NCI-H2107 (cell line): ENCODE results near the gene LRRIQ1.
"Not testable (repeated sequence)": the region's sequence is repeated elsewhere in the genome, so short reads cannot be mapped to it uniquely, and the experiment has no call there.

Source experiments
- DNase-seq: peaks from one replicate; lab custom pipeline; 2025; lab: John Stamatoyannopoulos, UW

The LRRIQ1 gene

DNA sequence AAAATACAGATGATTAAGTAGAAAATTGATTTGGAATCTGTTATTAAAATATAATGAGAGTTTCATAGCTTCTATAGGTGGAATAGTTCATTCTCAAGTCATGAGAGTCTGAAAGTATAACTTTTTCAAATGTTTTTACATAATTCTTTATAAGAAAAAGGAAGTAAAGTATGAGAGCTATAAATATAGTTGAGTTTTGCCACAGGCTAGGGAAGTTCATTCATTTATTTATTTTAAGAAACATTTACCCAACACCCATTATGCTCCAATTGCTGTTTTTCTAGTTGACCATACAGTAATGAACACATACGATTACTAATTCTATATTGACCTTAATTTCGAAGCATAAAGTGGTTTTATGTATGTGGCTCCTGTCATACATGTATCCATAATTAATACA lies 24.8 kb downstream of the LRRIQ1 start:
- no peak for DNase-seq

DNA sequence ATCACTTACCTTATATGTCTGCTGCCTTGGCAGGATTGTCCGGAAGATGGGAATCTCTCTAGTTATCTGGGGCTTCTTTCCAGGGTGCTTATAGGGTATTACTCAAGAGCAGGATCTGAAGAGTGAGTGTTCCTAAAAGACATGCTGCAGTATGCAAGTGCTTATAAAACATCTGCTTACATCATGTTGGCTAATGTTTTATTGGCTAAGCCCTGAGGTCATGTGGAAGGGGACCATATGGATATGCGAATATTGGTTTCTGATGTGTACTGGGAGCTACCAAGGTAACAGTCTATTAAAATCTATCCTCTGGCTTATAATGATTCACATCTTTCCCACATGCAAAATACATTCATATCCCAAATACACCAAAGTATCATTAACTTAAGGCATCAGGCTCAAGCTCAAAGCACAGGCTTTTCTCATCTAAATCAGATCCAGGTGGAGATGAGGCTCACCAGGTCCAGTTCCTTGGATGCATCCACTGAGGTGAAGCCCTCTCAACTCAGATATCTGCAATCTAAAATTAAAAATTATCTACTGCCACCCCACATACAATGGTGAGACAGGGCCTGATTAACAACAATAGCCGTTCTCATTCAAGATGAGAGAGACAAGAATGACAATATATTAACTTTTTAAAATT lies 29.8 kb downstream of the LRRIQ1 start:
- DNase-seq, result no peak

DNA sequence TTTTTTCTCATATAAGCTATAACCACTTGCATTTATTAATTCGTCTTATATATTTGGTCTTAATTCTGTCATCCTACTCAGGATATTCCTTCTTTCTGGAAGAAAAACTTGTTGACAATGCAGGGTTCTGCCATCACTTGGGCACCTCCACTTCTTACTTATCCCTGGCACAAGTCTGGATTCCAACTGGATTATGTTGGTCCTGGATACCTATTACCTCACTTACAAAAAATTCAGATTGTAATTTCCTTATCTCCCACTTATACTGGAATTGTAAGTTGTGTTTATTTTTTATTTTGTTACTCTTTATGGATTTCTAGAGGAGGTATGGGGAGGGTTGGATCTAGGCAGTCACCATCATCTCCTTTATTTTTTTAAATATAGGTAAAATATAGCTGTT lies 36.7 kb downstream of the LRRIQ1 start:
- DNase-seq, result no peak

DNA sequence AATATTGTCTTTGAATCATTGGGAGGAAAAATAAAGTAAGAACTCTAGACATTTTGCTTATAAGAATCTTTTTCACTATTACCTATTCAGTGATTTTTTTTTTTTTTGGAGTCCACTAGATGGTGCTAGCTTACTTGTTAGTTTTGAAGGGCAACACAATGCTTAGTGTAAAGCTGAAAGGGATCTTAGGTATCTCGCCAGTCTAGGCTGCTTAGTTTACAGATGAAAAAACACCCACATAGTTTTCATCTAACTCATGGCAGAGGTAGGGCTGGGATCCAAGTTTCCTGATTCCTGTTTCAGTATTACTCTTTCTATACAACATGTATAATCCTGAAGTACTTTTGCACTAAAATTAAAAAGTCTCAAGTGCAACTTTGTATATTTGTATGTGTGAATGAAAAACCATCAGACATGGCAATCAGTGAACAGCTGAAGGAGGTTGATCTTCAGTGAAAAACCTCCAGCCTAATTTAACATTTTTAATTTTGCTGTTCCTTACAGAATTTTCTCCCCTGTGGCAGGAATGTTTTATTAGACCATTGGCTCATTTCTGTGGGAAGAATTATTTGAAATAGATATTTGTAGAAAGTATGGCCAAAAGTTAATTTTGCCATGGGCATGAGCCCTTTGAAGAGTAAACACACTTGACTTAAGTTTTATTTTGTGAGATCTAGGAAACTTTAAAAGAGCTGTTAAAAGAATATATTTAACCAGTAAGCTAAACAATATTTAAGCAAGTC lies 40.7 kb downstream of the LRRIQ1 start:
- DNase-seq, result peak; percentile 9

DNA sequence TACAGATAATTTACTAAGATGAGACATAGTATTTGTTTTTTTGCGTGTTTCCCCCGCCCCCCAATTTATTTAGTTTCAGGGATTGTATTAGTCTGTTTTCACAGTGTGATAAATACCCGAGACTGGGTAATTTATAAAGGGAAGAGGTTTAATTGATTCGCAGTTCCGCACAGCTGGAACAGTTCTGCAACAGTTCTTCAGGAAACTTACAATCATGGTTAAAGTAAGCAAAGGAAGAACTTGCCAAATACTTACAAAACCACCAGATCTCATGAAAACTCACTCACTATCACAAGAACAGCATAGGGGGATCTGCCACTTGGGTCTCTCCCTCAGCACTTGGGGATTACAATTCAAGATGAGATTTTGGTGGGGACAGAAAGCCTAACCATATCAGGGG lies 48.9 kb downstream of the LRRIQ1 start:
- DNase-seq, result no peak

DNA sequence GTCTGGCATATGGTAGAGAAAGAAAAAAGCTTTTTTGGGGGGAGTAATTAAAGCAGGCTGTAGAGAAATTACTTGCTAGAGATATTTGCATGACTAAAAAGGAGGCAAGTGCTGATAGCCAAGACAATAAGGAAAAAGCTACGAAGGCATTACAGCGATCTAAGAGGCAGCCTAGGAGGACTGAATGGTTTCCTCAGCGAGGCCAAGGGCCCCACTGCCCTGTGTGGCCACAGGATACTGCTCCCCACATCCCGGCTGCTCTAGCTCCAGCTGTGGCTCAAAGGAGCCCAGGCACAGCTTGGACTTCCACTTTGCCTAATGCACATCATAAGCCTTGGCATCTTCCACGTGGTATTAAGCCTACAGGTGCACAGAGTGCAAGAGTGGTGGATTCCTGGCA lies 53.6 kb downstream of the LRRIQ1 start:
- no peak for DNase-seq

DNA sequence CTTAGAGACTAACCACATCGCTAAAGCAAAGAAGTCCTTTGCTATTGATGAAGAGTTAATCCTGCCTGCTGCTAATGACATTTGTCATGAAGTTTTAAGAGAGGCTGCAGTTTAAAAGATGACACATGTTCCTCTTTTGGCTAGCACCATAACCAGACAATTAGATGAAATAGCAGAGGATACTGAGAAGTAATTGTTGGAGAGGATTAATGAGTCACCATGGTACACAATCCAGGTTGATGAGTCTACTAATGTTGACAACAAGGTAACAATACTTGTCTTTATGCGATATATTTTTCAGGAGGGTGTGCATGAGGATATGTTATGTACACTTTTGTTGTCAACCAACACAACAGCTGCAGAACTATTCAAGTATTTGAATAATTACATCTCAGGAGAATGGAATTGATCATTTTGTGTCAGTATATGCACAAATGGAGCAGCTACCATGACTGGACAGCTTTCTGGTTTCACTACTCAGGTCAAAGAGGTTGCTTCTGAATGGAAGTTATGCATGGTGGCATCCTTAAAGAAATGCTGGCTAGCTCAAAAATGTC lies 56.7 kb downstream of the LRRIQ1 start:
- DNase-seq, result no peak

DNA sequence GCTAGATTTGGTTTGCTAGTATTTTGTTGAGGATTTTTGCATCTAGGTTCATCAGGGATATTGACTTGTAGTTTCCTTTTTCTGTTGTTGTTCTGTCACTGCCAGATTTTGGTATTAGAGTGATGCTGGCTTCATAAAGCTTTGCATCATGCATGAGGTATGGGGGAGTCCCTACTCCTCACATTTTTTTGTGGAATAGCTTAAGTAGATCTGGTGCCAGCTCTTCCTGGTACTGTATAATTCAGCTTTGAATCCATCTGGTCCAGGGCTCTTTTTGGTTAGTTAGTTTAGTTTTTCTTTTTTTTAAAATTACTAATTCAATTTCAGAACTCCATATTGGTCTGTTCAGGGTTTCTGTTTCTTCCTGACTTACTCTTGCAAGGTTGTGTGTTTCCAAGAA lies 59.4 kb downstream of the LRRIQ1 start:
- DNase-seq, result no peak

DNA sequence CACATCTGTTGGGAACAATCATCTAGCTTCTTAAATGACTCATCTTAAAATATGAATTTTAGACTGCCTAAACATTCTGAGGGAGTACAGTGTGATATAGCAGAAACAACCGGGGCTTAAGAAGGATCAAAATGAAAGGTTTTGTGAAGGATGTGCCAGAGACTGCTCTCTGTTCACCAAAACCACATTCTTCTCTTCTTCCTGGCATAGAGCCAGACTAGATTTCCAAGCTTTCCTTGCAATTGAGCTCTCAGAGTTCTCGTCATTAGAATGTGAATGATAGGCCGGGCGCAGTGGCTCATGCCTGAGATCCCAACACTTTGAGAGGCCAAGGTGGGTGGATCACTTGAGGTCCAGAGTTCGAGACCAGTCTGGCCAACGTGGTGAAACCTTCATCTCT lies 94.5 kb downstream of the LRRIQ1 start:
- no peak for DNase-seq

DNA sequence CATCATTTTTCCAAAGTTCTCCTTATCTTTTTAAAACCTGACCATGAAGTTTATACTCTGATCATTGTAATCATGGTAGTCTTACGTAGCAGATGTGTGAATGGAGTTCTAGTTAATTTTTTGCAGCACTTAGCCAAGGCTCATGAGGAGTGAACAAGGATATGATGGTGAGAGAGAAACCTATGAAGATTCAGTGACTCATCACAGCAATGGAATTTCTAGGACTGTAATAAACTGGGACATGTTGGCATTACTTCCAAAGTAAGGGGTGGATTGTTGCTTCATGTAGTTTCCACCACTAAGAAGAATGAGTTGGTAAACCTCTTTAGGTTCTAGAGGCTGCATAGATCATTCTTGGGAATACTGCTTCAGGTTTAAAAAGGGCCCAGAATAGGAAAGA lies 102.7 kb downstream of the LRRIQ1 start:
- DNase-seq, result no peak

DNA sequence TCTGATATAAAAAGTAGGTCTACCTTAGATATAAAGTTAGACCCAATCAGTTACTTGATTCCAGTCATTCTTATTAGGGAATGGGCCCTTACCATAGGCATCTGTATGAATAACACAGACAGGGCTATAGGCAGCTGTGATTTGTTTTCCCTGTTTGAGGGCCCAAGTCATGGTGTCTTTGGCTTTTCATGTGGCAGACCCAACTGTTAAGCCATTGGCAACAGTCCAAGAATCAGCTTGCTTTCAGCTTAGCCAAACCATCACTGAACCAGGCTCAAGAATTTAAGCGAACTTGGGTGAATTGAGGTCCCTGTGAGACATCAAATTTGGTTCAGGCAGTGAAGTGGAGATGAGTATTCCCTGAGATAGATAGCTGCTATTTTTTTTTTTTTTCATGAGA lies 111.2 kb downstream of the LRRIQ1 start:
- DNase-seq, result no peak

DNA sequence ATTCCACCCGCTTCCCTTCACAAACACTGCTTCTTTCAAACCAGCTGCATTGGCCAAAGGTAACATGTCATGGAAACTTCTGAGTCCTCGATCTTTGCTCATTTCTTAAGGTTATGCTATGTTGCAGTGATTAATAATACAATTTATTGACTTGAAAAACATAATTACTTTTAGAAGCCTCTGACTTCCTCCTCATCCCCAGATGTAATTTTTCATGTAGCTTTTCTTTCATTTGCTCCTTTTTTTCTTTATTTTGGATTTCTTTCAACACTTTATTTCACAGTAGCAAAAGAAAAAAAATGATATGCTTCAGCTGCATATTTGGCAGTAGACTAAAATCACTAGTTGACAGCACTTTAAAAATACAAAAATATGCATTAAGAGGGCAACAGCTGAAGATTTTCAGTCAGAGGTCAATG lies 116.2 kb downstream of the LRRIQ1 start:
- DNase-seq, result no peak

DNA sequence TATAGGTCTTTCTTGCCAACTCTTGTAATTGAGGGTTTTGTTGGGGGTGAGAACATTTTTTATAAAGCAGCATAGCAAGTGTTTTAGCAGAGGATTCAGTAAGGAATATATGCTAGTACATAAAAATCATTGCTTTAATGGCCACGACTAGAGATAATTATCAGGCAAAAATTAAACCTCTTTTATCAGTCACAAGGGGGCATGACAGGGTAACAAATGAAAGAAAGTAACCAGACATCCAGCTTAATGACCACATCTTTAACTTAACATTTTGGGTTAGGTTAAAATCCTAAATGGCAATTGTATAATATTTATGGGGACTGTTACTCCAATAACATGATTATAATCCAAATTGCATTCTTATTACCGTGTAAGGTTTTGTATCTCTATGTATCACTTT lies 119.6 kb downstream of the LRRIQ1 start:
- DNase-seq, result no peak

DNA sequence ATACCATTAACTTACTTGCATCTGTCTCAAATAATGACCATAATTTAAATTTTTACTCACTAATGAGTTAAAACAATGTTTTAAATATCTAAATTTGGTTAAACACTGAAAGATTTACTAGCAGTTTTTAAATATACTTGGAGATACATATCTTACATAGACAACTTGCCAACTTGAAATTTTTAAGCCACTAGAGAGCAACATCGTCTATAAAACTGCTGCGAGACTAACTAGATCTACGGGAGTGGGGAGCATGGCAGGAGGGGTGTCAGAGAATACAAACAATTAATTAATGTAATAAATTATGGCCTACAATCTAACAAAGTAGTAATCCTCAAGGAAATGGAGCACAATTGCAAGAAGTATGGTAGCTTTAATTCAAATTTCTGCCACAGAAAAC lies 120.4 kb downstream of the LRRIQ1 start:
- DNase-seq, result no peak

DNA sequence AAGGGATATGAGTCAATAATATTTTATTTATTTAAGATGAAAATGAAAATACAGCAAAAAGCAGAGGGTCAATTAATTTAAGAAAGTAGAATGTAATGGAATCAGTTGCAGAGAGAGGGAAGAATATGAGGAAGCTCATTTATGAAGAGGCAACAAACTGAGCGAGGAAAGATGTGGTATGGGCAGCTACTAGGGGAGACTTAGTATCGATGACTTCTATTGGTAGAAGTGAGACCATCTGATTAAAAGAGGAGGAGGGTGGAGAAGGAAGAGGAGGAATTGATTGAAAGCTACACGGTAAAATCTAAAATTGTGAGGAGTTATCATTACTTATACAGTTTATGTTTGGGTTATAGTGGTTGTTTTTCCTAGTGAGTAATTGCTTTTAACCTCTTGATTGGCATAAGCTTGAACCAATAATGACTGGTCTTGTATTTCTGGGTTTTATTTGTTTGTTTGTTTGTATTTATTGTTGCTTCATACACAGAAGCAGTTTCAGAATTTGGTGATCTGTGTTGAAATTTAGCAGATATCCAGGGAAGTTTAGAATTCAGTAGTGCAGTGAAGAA lies 121.0 kb downstream of the LRRIQ1 start:
- no peak for DNase-seq

DNA sequence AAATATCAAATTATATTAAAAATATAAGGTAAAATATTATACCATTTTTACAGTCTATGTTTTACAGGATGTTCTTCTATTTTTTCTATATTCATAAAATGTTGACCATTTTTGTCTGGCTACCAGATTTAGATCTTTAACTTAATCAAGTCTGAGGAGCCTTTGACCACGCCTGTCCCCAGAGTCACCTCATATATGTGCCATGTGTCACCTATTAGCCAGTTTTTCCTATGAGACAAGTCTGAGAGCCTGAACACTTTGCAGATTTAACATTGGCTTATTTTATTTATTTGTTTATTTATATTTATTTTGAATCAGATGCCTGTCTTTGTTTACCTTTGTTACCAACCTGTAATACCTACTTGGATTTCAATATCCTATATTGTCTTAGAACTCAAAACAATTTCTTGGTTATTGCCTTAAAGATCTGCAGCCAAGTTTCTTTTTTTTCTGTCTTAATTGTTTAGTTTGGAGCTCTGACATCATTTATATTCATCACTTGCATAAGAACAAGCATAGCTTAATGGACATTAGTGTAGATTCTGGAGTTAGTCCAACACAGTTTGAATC lies 127.7 kb downstream of the LRRIQ1 start:
- no peak for DNase-seq

DNA sequence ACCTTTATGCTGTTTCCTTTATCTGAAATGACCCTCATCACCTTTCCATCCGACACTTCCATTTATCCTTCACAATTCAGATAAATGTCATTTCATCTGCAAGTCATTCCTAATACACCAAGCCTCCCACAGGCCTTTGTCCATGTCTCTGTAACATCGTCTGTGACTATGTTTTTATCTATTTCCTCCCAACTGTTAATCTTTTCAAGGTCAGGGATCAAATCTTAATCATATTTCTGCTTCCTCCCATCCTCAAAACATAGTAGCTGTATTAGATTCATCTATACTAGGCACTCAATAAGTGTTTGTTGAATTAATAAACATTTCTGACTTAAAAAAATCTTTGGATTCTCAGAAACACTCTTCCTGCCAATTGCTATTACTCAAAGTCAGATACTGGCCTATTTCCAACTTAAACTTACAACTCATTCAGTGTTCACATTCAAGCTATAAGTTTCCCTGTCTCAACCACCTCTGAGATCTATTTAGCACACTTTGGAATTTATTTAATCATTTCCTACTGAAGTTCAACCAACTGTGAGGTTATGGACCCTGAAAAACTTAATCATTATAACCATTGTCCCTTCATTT lies 143.6 kb downstream of the LRRIQ1 start:
- no peak for DNase-seq

DNA sequence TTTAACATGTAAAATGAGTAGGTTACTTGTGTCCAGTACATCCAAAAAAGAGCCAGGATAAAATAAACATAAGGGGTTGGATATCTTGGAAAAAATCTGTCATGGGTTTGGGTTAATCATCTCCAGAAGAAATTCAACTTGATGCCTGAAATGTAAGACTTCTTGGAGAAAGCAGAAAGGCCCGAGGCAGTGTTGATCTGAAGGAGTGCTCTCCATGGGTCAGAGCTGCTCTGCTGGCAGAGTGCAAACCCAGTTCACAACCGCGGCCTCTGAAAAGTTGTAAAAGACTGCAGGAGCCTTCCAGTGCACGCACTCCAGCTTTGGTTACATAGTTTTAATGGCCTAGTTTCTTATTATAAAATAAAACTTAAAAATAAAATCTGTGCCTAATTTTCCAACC lies 146.5 kb downstream of the LRRIQ1 start:
- no peak for DNase-seq

DNA sequence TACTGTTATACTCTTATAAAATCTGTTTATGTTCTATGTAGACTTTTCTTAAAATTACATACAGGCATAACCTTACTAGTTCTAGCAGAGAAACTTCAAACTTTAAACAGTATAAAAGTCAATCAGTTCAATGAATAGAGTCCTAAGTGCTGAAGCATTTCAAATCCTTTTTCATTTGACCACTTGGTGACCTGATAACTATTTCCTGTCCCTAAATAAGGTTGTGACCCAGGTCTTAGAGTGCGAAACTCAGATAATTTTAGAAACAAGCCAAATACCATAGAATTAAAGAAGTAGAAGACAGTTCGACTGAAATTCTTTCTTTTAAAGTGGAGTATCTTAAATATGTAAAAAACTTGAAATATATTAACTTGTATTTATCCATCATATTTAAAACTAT lies 147.7 kb downstream of the LRRIQ1 start:
- no peak for DNase-seq

DNA sequence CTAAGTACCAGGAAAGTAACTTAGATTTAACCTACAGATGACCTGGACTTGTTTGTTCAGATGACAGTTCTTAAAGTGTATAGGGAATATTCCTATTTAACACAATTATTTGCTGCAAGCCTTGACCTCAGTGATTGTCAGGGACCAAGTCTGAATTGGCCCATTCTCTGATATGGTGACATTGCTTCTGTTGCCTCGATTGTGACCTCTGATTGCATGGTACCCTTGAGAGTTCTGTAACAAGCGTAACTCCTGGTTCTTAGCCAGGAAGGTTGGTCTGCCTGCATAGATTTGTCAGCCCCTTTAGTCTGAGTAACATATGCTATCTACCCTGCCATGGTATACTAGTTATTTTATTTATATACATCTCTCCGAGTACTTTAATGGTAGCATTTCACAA lies 150.1 kb downstream of the LRRIQ1 start:
- DNase-seq, result no peak

DNA sequence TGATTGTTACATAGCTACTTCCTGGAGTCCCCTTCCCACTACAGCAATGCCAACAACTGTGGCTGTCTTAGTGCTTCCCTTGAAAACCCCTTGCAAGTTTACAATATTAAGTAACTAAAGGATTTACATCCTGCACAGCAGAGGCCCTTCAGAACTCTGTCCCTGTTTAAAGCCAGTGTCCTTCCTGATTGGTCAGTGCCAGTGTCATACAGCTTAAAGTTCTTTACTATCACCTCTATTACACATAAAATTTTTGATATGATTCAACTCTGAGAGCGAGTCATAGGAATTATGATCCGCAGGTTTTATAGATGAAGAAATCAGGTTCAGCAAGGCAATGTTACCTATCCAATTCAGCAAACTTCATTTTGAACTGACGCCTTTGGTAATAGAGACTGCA lies 152.5 kb downstream of the LRRIQ1 start:
- no peak for DNase-seq

DNA sequence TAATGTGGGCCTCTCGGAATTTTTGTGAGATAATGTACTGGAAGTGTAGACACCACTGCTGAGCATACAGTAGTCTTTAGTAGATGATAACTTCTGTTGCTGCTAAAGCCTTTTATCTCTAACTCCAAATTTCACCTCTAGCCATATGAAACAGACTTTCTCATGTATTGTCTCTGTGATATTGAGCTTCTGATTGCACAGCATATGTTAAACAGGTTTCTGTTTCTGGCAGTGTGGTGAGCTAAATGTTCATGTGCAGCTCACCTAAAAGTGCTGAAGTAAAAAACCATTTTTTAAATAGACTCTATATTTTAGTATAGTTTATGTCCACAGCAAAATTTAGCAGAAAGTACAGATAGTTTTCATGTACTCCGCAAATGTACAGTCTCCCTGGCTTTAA lies 154.6 kb downstream of the LRRIQ1 start:
- no peak for DNase-seq

DNA sequence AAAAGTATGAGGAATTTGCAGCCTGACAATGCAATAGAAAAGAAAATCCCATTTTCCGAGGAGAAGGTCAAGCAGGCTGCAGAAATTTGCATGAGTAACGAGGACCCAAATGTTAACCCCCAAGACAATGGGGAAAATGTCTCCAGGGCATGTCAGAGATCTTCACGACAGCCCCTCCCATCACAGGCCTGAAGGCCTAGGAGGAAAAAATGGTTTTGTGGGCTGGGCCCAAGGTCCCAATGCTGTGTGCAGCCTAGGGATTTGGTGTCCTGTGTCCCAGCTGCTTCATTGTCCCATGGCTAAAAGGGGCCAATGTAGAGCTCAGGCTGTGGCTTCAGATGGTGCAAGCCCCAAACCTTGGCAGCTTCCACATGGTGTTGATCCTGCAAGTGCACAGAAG lies 167.7 kb downstream of the LRRIQ1 start:
- DNase-seq, result not testable (repeated sequence)
